Posterior vena cava (tissue), 2 donors: ENCODE results near the gene TF. TPM values are rescaled to one million over a fixed set of nuclear protein-coding genes. Genes with fewer than 3 reads are reported as not detected.

ENCODE experiments used
- DNase-seq: peaks from one replicate; pipeline ENCODE4 v3.0.0-alpha.2; 2020; ENCODE audit warnings: low spot score
- intact Hi-C, 2 donors: fragments of 100-400 bp; cut with DNase I; formaldehyde crosslinking; loops; one replicate each; pipeline versions ENCODE4 v1.14.1 to v1.14.2; 2022 to 2023
- total RNA-seq, 2 donors: library from RNA; stranded (reverse); fragmentation: NEBNext Ultra II Directional; extraction: Animal tissue kit (Norgen Biotek cat#: 25700); gene quantifications; one replicate each; pipeline ENCODE4 v1.2.1, GENCODE V29; 2021
- donor health status: DM: yes; HTN: yes; CAD: no.
- donor health status: DM: yes; HTN: yes; CAD: no.

The TF gene
- total RNA-seq, 2 donors from 2014 or later = 1.0 to 2.8 TPM

DNA sequence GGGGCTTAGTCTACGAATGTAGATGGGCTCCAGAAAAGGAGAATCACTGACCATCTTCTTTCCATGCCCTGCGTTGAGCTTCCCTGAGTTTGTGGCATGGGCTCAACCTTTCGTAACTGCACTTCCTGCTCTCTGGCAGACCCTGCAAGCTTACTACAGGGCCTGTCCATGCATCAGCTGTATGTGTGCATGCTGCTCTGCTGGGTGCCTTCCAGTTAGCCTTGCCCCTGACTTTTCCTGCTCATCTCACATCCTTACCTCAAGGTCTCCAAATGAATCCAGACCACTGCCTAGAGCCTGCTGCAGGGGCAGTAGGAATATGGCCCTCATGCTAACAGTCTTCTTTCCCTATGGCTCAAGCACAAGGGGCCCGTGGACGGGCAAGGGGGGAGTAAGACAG lies 2.0 kb upstream of the TF start:
- no peak for DNase-seq
- intact Hi-C loops = no loop called here

DNA sequence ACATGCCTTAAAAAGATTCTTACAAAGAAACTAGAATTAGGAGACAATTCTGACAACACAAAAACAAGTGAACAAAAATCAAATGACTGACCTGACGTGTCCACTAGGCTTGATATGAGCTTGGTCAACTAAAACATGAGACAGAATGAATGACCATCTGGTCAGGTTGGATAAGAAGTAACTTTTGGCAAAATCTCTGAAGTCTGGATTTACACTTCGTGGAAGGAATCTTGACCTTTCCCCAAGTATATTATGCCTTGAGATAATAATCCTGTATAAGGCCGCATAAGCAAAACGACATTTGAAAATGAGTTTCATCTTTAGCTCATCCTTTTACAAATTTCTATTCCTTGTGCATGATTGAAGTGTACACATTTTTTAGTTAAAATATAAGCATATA lies 1.1 kb upstream of the TF start:
- no peak for DNase-seq
- intact Hi-C loops = no loop called here

DNA sequence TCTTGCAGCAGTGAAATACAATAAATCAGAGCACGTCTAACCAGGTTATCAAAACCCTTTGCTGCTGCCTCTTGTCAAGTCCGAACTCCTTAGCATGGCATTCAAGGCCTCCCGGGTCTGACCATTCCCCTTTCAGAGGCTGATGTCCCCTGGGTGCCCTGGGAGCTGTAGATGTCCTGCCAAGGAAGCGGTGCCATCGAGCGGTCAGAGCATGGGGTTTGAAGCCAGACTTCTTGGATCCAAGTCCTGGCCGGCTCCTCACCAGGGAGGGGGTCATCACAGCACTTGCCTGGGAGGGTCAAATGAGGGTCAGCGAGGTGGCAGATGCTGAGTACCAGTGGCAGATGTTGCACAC lies 496 bp downstream of the TF start:
- intact Hi-C loops = no loop called here
- DNase-seq = no peak

DNA sequence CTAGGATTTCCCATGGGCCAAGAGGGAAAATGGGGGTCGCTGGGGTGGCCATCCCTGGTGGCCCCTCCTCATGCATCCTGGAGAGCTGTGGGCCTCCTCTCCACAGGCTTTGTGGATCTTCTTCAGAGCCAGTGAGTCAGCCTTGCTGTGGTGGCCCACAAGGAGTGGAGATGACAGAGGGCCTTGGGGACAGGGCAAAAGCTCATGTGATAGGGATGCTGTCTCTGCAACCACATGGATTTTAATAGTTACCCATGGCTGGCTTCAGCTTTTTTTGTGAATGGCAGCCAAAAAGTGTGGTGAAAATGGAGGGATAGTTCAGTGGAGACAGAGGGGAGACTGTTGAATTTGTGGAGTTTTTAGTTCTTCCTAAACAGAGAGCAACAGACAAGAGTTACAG lies 1.2 kb downstream of the TF start:
- intact Hi-C loops = no loop called here
- no peak for DNase-seq

DNA sequence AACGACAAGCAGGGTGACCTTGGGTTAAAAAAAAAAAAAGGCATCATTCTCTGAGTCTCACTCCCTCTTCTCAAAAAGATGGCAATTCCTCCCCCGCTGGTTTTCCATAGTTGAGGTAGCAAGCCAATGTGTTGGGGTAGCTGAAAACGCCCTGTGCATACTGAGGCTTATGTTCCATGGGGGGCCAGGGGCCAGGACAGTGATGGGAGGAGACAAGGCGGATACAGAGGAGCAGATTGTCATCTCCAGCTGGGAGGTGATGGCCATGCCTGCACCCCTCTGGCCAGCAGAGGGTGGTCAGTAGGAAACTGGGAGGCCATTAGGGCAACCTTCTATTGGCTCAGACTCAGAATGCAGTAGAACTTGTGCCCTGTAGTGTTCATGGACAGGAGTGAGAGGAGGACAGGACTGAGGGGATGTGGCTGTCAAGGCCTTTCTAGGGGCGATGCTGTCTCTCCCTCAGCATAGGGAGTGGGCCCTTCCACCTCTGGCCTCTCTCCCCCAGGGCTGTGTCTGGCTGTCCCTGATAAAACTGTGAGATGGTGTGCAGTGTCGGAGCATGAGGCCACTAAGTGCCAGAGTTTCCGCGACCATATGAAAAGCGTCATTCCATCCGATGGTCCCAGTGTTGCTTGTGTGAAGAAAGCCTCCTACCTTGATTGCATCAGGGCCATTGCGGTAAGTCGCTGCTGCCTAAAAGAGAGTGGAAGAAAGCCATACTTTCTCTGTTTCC lies 1.9 kb downstream of the TF start:
- intact Hi-C loops = no loop called here

DNA sequence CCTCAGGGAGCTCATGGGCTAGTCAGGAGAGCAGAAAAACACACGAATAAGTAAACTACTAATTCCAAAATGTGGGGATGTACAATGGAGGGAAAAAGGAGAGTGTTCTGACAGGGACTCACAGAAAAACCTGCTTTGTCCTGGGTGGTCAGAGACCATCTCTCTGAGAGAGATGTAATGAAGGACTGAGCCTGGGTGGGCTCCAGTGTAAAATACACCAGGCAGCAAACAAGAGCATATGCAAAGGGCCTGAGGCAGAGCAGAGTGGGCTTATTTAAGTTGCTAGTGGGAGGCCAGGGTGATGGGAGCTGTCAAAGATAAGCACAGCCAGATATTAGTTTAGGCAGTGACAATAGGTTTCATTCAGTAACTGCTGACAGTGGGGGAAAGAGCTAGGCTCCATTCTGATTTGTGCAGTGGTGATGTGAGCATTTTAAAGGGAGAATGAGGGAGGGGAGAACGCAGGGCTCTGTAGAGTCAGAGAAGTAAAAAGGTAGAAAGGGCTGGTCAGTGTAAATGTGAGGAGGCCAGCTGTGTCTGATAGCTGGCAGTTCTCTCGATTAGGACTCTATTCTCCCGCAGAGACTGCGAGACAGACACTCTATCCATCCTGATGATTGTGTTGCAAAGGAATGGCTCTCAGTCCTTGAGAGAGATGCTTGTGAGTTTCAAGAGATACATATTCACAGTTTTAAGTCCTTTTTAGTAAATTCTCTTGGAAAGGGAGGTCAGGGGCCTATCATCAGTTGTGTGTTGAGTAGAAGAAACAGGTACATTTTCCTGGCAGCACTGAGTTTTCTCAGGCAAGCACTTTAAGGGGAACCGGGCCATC lies 3.5 kb downstream of the TF start:
- no peak for DNase-seq
- intact Hi-C loops = no loop called here

More for the DNA sequence above, 1.9 kb downstream of the TF start:
- DNase-seq = no peak

DNA sequence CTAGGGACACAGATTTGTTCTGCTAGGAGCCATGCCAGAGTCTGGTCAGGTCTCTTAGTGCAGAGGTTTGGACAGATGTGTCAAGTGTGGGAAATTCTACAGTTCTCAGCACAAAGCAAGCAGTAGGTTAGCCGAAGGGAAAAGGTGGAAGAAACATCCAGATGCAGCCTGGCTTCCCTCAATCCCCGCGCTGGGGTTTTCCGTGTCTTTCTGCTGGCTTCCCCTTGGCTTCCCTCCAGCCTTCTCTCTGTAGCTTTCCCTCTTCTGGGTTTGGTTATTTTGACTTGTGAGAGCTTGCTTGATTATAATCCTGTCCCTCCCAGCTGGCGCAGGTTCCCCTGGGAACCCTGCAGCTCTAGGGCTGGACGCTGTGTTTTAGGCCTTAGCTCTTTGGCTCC lies 4.1 kb downstream of the TF start:
- intact Hi-C loops = no loop called here
- DNase-seq = no peak

DNA sequence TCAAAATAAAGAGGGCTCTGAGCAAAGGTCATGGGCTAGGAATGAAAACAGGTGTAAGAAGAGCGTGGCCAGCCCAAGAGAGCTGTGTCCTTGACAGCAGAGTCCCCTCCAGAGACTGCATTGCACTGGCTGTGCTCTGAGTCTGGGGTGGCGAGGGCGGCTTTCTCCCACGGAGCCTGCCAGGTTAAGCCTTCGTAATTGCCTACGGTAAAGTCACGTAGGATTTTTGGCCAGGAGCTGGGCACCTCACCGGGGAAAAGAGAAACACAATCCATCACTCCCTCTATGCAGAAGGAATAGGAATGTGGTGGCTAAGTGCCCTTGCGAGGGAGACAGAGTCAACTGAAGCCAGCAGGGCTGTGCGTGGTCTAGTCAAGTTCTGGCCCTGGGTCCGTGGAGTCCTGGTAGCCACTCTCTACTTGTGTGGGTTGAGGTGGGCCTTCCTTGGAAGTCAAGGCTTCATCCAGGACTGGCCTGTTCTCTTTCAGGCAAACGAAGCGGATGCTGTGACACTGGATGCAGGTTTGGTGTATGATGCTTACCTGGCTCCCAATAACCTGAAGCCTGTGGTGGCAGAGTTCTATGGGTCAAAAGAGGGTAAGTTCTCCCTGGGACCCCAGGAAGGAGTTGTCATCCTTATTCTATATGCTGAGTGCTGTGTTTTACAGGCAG lies 7.0 kb downstream of the TF start:
- DNase-seq = no peak
- intact Hi-C loops = no loop called here

DNA sequence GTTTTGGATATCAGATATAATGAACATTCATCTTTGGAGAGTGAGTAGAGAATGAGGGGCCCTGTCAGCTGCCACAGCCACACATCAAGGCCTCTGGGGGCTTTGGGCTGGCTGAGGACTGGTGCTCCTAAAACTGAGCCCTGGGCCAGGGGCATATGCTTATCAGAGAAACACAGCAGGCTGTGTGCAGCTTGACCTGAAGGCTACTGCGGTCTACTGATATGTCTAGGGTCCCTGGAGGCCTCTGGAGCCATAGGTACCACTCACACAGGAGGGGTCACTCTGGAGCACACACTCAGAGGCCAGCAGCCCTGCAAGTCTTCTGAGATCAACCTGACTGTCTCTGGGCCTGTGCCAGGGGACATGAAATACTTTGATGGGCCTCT lies 7.6 kb downstream of the TF start:
- DNase-seq = no peak
- intact Hi-C loops = no loop called here

DNA sequence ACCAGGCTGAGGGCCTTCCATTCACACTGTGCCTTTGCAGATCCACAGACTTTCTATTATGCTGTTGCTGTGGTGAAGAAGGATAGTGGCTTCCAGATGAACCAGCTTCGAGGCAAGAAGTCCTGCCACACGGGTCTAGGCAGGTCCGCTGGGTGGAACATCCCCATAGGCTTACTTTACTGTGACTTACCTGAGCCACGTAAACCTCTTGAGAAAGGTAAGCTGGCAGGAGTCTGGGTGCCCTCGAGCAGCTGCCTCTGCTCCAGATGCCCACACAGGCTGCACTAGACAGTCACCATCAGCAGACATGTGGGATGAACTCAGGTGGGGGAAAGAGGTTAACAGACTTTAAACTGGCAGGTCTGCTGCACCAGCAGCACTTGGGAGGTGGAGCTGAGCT lies 8.3 kb downstream of the TF start:
- intact Hi-C loops = no loop called here

DNA sequence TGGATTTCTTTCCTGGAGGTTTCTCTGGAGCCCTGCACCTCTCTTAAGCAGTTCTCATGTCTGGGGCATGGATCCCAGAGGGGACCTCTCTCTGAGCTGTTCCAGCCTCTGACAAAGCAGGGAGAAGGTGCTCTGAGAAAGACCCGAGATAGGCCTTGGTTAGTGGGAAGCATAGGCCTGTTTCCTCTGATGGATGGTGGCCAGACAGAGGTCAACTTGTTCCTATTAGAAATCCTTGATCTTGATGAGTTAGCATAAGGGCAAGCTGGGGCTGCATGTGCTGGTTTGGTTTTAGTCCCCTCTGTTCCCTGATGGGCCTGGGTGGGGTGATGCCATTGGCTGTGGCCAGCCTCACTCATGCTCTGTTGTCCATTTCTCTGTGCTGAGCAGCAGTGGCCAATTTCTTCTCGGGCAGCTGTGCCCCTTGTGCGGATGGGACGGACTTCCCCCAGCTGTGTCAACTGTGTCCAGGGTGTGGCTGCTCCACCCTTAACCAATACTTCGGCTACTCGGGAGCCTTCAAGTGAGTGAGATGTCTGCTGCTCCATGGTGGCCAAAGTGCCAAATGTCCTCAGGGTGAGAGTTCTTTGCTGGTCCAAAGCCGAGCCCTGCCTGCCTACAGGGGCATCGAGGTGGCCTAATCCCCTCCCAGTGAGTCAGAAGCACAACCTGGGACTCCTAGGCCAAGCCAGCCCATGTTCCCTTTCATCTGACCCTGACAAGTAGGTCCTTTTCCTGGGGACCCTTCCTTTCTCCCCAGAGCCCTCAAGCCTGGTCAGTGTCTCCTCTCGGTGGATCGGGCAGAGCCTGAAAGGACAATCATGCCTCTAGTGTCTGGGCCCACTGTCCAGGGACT lies 9.0 kb downstream of the TF start:
- no peak for DNase-seq

More for the DNA sequence above, 8.3 kb downstream of the TF start:
- DNase-seq = no peak

DNA sequence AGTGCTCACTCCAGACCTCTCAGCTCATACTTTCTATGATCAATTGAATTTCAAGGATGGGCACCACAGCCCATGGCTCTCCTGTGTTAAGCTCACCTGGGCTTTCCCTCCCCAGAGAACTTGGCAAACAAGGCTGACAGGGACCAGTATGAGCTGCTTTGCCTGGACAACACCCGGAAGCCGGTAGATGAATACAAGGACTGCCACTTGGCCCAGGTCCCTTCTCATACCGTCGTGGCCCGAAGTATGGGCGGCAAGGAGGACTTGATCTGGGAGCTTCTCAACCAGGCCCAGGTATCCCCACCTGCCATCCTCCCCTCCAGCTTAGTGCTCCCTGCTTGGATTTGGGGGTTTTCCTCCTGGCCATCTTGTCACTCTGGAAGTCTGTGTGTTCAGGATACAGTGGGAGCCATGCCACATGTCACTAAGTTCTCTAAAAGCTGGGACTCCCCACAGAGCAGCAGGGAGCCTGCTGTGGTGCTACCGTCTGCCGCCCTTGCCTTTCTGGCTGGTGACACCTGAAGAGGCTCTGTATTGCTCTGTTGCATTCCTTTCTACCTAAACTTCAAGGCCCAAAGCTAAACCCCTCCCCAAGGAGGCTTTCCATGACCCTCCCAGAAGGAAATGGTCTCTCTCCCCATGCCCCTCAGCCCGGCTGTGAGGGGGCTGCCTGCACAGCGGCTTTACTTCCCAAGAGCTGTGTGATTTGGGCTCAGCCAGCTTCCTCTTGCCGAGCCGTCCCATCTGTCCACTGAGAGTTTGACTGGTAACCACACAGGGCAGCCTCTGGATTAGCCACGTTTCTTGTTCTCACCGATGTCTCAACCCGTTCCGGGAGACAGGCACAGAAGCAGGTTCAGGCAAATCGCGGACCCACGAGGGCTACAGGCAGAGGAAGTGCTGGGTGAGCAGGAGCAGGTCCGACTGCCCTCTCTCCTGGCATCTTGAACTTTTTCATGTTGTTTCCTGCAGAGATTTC lies 10.8 kb downstream of the TF start:
- intact Hi-C loops = no loop called here
- no peak for DNase-seq

More for the DNA sequence above, 9.0 kb downstream of the TF start:
- intact Hi-C loops = no loop called here

DNA sequence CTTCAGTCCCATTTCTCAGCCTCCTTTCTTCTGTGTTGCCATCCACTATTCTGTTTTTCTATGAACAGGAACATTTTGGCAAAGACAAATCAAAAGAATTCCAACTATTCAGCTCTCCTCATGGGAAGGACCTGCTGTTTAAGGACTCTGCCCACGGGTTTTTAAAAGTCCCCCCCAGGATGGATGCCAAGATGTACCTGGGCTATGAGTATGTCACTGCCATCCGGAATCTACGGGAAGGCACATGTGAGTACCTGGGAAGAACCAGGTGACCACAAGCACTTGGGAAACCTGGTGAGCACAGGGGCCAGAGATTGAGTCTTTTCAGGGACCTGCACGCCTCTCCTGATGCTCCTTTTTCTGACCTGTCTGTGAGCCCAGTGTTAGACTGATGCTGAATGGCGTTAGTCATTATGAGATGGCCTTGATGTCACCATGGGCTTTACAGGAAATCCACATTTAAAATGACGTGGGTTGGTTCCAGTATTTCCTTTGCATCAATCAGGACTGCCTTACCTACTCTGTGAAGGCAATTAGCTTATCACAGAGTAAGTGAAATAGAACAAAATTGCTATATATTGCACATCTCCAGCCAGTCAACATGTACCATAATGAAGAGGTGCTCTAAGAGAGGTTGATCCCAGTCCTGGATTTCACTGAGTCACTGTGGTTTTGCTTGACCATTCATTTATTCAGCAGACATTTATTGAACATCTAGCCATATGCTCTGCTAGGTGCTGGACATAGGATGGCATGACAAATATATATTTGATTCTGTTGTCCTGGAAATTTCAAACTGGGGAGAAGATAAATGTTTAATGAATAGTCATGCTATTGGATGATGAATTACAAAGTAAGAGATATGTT lies 11.7 kb downstream of the TF start:
- intact Hi-C loops = no loop called here
- DNase-seq = no peak

DNA sequence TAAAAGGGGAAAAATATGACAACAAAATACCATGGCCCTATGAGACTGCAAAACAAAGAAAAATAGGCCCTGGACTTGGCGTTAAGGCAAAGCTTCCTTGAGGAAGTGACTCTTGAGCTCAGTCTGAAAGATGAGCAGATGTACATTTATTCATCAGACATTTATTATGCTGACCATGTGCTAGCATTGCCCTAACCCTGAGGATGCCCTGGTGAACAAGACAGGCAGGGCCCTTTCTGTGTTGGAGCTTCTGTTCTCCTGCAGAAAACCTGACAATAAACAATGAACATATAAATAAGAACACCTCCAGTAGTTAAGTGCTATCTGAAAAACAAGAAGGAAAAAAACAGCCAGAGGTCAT lies 12.4 kb downstream of the TF start:
- no peak for DNase-seq
- intact Hi-C loops = no loop called here

DNA sequence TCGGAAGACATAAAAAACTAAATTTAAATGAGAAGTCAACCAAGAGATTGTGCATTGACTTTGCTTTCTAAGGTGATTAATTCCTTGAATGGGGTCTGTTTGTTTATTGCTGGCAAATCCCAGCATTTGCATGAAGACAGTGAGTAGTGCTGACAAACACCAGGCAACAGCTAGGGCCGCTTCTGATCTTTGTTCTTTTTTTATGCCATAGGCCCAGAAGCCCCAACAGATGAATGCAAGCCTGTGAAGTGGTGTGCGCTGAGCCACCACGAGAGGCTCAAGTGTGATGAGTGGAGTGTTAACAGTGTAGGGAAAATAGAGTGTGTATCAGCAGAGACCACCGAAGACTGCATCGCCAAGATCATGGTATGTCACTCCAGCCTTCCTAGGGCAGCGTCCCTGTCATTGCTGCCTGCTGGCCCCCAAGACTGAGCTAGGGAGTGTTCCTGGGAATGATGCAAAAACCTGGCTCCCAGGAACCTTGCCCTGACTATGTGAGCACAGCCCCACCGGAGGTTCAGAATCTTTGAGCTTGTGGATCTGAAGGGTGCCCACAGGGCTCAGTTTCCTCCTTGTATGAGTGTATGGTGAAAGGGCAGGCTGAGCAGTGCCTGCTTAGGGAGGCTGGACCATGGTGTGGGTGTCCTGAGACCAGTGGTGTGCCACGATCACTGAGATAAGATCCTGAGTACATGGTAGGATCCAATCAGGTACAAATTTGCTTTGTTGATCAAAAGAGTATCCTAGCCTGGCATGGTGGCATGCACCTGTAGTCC lies 13.0 kb downstream of the TF start:
- intact Hi-C loops = no loop called here
- DNase-seq = no peak

DNA sequence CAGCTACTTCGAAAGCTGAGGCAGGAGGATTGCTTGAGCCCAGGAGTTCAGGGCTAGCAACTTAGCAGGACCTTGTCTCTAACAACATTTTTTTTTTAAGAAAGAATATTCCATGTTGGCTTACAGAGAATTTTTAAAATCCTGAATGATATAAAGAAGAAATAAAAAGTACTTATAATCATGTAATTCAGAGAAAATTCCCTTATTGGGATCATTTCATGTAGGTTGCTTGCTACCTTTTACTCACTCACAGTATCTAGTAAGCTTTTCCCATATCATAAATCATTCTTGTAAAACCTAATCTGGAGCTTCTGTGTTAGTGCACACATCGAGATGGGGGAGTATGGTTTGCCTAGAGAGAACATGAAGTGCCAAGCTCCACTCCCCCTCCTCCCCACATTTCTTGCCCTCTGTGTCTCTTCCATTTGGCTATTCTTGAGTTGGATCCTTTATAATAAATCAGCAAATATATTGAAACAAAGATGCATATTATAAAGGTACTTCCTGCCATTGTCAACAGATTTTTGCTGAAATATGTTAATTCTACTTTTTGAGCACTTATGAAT lies 13.6 kb downstream of the TF start:
- intact Hi-C loops = no loop called here
- no peak for DNase-seq

DNA sequence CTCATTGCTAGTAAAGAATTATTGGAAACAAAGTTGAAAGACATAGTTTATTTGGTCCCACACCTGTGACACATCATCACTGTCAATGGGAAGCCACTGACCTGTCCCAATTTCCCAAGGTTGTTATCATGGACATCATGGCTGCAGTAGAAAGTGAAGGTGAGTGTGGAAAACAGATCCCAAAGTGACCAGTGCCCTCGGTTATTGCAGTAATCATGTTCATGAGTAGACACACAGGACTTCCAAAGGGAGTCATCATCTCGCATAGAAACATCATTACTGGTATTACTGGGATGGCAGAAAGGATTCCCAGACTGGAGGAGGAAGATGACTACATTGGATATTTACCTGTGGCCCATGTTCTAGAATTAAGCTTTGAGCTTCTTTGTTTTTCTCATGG lies 14.7 kb downstream of the TF start:
- intact Hi-C loops = no loop called here
- no peak for DNase-seq
